GM21381 (cell line): ENCODE measurements around the gene ZBTB11.
"Not testable (repeated sequence)": the region's sequence is repeated elsewhere in the genome, so short reads cannot be mapped to it uniquely, and the experiment has no call there.

ENCODE experiments used
- ATAC-seq: cut with Tn5 transposase; IDR thresholded peaks from one replicate; pipeline ENCODE4 v1.9.1; 2021; ENCODE audit warnings: mild to moderate bottlenecking, moderate library complexity; ENCODE audit not compliant: unreplicated experiment

The ZBTB11 gene

DNA sequence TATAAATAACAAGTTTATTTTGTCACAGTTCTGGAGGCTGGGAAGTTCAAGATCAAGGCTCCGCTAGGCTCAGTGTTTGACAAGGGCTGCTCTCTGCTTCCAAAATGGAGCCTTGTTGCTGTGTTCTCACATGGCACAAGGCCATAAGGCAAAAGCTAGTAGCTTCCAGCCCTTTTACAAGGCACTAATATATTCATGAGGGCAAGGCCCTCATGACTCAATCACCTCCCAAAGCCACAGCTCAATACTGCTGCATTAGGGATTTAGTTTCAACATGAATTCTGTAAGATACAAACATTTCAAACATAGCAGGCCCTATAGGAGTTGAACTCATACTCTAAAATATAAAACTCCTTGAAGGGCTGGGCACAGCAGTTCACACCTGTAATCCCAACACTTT is 30.2 kb downstream of the ZBTB11 start:
- no peak for ATAC-seq

DNA sequence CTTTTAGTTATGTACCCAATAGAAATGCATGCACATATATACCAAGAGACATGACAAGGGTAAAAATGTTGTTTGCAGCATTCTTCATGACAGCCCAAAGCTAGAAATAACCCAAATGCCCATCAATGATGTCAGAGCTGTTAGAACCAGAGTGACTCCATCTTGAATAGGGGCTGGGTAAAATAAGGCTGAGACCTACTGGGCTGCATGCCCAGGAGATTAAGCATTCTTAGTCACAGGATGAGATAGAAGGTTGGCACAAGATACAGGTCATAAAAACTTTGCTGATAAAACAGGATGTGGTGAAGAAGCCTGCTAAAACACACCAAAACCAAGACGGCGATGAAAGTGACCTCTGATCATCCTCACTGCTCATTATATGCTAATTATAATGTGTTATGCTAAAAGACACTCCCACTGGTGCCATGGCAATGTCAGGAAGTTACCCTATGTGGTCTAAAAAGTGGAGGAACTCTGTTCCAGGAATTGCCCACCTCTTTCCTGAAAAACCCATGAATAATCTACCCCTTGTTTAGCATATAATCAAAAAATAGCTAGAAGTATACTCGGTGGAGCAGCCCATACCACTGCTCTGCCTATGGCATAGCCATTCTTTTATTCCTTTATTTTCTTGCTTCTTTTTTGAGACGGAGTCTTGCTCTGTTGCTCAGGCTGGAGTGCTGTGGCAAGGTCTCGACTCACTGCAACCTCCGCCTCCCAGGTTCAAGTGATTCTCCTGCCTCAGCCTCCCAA is 32.9 kb downstream of the ZBTB11 start:
- no peak for ATAC-seq

DNA sequence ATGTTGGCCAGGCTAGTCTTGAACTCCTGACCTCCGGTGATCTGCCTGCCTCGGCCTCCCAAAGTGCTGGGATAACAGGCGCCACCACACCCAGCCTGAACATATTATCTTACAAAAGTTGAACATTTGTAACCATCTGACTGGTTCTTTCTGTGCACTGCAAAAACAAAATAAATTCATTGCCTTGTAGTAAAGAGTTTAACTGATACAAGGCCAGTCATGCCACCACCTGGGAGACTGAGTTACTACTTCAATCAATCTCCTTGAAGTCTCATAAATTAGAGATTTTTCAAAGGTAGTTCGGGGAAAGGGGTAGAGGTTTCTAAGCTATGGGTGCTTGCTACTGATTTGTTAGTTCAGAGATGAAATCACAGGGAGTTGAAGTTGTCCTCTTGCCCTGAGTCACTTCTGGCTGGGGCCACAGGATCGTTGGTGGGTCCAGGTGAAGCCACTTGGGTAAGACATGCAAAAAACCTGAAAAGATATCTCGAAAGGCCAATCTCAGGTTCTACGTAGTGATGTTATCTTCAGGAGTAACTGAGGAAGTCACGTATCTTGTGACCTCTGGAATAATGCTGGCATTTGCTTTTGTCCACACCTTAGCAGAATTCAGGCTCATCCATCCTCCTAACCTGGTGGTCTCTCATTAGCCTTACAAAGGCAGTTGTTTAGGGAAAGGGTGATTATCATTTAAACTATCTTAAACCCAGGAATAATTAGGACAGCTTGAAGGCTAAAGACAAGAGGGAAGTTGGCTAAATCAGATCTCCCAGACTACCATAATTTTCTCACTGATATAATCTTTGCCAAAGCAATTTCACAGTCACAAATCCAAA is 33.7 kb downstream of the ZBTB11 start:
- no peak for ATAC-seq

DNA sequence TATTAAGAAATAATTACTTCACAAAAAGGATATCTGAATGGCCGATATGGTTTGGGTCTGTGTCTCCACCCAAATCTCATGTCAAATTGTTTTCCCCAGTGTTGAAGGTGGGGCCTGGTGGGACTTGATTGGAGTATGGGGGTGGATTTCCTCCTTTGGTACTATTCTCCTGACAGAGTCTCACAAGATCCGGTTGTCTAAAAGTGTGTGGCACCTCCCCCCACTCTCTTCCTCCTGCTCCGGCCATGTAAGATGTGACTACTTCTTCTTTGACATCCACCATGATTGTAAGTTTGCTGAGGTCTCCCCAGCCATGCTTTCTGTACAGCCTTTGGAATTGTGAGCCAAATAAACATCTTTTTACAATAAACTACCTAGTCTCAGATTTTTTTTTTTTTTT is 34.5 kb downstream of the ZBTB11 start:
- no peak for ATAC-seq

DNA sequence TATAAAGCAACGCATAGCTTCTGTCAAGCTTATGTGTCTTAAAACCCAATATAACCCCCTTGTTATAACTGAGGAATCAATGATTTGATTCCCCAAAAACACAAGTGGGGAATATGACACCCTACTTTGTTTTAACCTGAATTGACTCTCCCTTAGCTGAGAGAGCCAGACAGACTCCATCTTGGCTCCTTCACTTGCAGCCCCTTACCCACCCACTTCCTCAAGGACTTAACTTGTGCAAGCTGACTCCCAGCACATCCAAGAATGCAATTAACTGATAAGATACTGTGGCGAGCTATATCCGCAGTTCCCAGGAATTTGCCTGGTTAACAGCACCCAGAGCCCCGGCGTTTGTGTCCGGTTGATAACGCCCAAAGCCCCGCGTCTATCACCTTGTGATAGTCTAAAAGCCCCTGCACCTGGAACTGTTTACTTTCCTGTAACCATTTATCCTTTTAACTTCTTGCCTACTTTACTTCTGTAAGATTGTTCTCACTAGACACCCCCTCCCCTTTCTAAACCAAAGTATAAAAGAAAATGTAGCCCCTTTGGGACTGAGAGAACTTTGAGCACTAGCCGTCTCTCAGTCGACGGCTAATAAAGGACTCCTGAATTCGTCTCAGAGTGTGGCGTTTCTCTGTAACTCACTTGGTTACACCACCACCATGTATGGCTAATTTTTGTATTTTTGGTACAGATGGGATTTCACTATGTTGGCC is 35.4 kb downstream of the ZBTB11 start:
- ATAC-seq = not testable (repeated sequence)

DNA sequence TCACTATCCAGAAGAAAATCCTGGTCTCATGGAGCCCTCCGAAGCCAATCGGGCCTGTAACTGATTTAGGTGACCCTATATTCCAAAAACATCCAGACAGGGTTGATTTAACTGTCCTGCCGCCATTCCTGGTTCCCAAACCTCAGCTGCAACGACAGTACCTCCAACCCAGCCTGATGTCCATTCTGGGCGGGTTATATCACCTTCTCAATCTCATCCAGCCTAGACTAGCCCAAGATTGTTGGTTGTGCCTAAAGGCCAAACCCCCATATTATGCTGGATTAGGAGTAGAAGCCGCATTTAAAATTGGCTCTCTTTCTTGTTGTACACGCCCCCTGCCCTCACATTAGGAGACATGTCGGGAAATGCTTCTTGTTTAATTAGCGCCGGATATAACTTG is 36.7 kb downstream of the ZBTB11 start:
- ATAC-seq = no peak

DNA sequence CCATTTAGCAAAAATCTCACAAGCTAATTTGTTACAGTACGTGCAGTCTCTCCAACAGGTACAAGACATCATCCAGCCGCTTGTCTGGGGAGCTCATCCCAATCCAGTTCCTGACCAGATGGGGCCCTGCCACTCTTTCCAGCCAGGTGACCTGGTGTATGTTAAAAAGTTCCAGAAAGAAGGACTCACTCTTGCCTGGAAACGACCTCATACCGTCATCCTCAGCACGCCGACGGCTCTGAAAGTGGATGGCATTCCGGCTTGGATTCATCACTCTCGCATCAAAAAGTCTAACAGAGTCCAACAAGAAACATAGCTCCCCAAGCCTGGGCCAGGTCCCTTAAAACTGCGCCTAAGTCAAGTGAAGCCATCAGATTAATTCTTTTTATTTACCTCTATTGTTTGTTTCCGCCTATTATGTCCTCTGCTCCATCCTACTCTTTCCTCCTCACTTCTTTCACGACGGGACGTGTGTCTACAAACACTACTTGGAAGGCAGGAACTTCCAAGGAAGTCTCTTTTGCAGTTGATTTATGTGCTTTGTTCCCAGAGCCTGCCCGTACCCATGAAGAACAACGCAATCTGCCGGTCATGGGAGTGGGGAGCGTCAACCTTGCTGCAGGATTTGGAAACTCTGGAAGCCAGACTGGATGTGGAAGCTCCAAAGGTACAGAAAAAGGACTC is 37.5 kb downstream of the ZBTB11 start:
- ATAC-seq = no peak

DNA sequence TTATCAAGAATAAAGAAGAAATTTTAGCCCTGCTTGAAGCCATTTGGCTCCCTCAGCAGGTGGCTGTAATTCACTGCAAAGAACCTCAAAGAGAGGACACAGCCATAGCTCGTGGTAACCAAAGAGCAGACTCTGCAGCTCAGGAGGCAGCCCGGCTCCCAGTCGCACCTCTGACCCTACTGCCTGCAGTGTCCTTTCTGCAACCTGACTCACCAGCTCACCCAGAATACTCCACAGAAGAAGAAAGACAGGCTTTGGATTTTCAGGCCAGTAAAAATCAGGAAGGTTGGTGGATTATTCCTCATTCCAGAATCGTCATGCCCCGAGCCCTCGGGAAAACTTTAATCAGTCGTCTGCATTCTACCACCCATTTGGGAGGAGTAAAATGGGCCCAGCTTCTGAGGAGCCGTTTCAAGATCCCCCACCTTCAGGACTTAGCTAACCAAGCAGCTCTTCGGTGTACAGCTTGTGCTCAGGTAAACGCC is 38.6 kb downstream of the ZBTB11 start:
- ATAC-seq = no peak

DNA sequence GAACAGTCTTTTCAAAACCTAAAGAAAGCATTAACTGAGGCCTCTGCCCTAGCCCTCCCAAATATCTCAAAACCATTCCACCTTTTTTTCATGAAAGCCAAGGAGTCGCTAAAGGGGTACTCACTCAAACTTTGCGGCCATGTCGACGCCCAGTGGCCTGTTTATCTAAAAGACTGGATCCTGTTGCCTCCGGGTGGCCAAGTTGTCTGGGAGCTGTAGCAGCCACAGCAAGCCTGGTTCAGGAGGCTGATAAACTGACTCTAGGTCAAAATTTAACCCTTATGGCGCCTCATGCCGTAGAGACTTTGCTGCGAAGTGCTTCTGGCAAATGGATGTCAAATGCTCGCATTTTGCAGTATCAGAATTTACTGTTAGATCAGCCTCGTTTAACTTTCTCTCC is 39.5 kb downstream of the ZBTB11 start:
- no peak for ATAC-seq

DNA sequence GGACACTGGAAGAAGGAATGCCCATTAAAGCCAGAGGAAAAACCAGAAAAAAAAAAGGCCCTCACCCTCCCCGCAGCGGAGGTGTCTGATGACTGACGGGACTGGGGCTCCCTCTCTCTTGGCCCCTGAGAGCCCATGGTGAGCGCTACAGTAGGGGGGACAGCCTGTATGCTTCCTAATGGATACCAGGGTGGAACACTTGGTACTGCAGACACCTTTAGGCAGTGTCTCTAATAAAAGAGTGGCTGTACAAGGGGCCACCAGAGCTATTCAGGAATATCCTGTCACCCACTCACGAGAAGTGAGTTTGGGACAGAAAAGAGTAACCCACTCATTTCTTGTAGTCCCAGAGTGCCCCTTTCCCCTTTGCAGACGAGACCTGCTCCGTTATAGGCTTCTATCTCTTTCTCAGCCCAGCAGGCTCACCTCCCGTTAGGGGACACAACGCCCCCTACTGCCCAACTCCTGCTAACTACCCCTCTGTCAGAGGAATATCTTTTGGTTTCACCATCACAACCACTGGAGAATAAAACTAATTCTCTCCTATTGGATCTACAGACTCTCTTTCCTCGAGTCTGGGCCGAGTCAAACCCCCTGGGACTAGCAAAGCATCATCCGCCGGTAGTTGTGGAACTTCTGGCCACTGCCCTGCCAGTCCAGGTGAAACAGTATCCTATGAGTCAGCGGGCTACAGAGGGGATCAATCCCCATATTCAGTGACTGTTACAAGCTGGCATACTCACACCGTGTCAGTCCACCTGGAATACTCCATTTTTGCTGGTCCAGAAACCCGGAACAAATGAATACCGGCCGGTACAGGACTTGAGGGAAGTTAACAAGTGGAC is 40.8 kb downstream of the ZBTB11 start:
- peak; percentile 78 for ATAC-seq

DNA sequence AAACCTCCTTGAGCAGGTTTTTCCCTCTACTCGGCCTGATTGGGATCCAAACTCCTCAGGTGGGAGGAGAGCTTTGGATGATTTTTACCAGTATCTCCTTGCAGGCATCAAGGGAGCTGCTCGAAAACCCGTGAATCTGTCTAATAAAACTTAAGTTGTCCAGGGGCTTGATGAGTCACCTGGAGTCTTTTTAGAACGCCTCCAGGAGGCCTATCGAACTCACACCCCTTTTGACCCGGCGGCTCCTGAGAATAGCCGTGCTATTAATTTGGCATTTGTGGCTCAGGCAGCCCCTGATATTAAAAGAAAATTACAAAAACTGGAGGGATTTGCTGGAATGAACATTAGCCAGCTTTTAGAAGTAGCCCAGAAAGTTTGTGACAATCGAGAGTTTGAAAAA is 41.6 kb downstream of the ZBTB11 start:
- no peak for ATAC-seq

DNA sequence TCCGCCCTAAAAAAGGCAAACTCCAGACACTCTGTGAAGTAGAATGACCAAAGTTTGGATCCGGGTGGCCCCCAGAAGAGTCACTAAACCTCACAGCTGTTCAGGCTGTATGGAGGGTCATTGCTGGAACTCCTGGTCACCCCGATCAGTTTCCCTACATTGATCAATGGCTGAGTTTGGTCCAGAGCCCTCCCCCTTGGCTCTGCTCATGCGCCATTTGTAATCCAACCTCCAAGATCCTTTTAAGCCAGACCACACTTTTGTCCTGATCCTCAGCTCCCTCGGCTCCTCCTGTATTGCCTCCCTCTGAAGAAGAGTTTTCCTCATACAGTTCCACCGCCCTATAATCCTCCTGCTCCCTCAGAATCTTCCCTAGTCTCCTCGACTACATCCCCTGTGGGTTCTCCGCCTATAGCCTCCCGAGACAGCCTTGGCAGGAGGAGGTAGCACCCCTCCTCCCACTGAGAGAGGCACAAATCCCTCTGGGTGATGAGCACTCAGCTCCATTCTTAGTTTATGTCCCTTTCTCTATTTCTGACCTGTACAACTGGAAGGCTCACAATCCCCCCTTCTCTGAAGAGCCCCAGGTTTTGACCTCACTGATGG is 42.2 kb downstream of the ZBTB11 start:
- ATAC-seq = no peak

DNA sequence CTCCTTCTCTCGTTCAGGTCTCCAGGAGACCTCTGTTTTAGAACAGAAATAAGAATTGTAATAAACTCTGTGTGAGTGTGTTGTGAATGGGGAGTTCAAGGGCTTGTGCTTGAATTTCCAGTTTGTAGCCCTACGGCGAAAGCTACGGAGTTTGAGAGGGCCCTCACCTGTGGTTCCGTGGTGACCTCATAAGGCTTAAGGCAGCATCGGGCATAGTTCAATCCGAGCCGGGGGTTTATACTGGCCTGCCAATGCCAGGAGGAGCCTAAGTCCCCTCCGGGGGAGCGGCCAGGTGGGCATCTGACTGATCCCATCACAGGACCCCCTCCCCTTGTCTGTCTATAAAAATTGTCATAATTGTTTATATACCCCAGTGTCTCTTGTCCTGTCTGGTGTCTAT is 43.7 kb downstream of the ZBTB11 start:
- ATAC-seq = no peak

DNA sequence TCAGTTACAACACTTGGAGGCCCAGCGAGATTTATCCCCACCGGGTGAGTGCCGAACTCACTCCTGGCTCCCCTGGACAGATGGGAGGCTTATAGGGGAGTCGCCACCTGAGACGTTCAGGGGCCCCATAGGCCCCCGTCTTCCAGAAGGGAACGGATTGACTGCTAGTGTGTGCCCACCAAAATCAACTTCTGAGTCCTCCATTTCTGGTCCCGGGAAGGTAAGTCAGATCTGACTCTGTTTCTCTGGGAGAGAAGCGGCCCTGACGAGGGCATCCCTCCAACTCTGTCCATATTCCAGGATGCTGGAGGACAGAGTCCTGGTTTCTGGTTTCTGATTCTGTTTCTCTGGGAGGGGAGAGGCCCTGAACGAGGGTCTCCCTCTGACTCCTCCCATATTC is 44.3 kb downstream of the ZBTB11 start:
- ATAC-seq = no peak

DNA sequence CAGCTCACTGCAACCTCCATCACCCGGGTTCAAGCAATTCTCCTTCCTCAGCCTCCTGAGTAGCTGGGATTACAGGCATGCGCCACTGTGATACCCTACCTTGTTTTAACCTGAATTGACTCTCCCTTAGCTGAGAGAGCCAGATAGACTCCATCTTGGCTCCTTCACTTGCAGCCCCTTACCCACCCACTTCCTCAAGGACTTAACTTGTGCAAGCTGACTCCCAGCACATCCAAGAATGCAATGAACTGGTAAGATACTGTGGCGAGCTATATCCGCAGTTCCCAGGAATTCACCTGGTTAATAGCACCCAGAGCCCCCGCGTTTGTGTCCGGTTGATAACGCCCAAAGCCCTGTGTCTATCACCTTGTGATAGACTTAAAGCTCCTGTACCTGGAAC is 45.0 kb downstream of the ZBTB11 start:
- not testable (repeated sequence) for ATAC-seq

DNA sequence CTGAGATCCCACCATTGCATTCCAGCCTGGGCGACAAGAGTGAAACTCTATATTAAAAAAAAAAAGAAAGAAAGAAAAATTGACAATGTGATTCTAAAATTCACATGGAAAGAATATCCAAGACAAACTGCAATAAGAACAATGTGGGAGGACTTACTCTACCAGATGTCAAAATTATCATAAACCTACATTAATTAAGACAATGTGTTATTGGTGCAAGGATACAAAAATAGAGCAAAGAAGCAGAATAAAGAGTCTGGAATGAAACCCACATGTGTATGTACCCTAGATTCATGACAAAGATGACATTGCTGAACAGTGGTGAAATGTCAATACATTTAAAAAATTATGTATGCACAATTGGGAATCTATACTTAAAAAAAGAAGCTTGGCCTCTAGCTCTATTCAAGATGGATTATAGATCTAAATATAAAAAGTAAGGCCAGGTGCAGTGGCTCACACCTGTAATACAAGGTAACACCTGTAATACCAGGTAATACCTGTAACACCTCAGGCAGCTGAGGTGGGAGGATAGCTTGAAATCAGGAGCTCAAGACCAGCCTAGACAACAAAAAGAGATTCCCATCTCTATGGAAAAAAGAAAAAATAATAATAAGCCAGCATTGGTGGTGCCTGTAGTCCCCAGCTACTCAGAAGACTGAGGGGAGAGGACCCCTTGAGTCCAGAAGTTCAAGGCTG is 45.7 kb downstream of the ZBTB11 start:
- no peak for ATAC-seq

DNA sequence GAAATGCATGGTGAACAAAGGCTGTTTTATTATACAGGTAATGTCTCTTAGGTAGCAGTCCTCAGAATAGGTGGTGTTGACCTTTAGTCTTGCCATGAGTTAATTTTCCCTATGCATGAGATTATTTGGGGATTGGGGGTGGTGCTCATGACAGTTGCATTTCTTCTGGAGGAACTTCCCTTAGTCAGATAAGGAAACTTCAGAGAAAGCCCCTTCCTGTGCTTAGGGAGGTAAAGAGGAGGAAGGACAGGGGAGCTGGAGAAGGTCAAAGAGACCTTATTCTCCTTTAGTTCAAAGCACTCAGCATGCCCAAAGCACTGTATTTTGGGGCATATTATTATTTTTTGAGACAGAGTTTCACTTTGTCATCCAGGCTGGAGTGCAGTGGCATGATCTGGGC is 47.7 kb downstream of the ZBTB11 start:
- ATAC-seq = no peak

DNA sequence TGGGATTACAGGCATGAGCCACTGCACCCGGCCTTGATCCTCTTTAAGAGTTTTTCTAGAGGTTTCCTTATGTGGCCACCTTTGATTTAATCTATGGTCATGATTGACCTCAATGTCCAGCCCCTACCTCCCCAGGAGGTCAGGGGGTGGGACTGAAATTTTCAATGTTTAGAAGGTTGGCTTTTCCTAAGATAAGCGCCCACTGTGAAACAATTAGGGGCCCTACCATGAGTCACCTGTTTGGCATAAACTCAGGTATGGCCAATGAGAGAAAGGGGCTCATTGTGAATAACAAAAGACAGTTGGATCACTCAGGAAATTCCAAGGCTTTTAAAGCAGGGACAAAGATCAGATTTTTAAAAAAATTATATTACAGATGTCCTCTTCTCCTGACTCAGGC is 51.1 kb downstream of the ZBTB11 start:
- no peak for ATAC-seq

DNA sequence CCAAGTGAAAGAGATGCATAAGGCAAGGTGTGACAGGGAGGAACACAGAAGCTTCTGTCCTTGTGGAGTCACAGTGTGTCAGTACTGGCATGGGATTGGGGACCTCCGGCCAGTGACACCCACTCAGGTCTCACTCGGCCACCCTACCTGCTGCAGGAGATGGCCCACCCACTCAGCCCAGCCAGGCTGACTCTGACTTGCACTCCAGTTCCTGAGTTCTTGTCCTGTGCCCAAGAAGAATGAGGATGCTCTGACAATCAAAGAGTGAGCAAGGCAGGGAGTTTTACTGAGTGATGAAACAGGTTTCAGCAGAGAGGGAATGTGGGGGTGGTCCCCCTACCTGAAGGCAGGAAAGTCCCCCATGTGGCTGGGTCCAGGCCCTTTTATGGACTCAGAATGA is 52.1 kb downstream of the ZBTB11 start:
- ATAC-seq = no peak
